ENCODE measurements around the gene CDC42EP4.

CDC42EP4 gene

GRCh38 chr17:73357318-73357717 lies 45.5 kb upstream of the CDC42EP4 start:
- no peak for TF ChIP-seq CTCF (conservative IDR thresholded peaks at IDR 0.05; ENCODE audit: low read depth, low read length)
- no peak for DNase-seq (ENCODE audit: low read depth)
- H3K4me3 ChIP-seq (ENCODE audit: low read depth, low read length), result no peak overlapping the region

- no peak for DNase-seq (ENCODE audit: low read depth)
- no peak overlapping the region for H3K4me3 ChIP-seq (ENCODE audit: low read depth, low read length)
- TF ChIP-seq CTCF (conservative IDR thresholded peaks at IDR 0.05; ENCODE audit: low read depth, low read length), result no peak
Measured at GRCh38 chr17:73356561-73357170, 44.9 kb upstream of the CDC42EP4 start.

GRCh38 chr17:73354423-73355284 lies 42.9 kb upstream of the CDC42EP4 start:
- no peak overlapping the region for H3K4me3 ChIP-seq (ENCODE audit: low read depth, low read length)
- no peak for DNase-seq (ENCODE audit: low read depth)
- no peak for TF ChIP-seq CTCF (conservative IDR thresholded peaks at IDR 0.05; ENCODE audit: low read depth, low read length)

- no peak overlapping the region for H3K4me3 ChIP-seq (ENCODE audit: low read depth, low read length)
- TF ChIP-seq CTCF (conservative IDR thresholded peaks at IDR 0.05; ENCODE audit: low read depth, low read length), result no peak
- no peak for DNase-seq (ENCODE audit: low read depth)
Measured at GRCh38 chr17:73352261-73352660, 40.5 kb upstream of the CDC42EP4 start.

- DNase-seq (ENCODE audit: low read depth), result no peak
- H3K4me3 ChIP-seq (ENCODE audit: low read depth, low read length), result no peak overlapping the region
- no peak for TF ChIP-seq CTCF (conservative IDR thresholded peaks at IDR 0.05; ENCODE audit: low read depth, low read length)
Measured at GRCh38 chr17:73351764-73352163, 40.0 kb upstream of the CDC42EP4 start.

- DNase-seq (ENCODE audit: low read depth), result no peak
- no peak overlapping the region for H3K4me3 ChIP-seq (ENCODE audit: low read depth, low read length)
- TF ChIP-seq CTCF (conservative IDR thresholded peaks at IDR 0.05; ENCODE audit: low read depth, low read length), result no peak
Measured at GRCh38 chr17:73350864-73351263, 39.1 kb upstream of the CDC42EP4 start.
